HG02678 (cell line): ENCODE measurements around the gene OGDH.

ENCODE experiments used
- ATAC-seq: cut with Tn5 transposase; IDR thresholded peaks from one replicate; pipeline ENCODE4 v1.9.1; 2021; ENCODE audit warnings: mild to moderate bottlenecking, moderate library complexity; ENCODE audit not compliant: unreplicated experiment

Gene OGDH

GRCh38 chr7:44618045-44618444, 11.6 kb downstream of the OGDH start:
- no peak for ATAC-seq

GRCh38 chr7:44618753-44619152, 12.3 kb downstream of the OGDH start:
- no peak for ATAC-seq

- ATAC-seq: no peak
Observed at GRCh38 chr7:44621034-44621749, 14.8 kb downstream of the OGDH start.

- no peak for ATAC-seq
Observed at GRCh38 chr7:44621750-44622103, 15.3 kb downstream of the OGDH start.

- peak; percentile 66 for ATAC-seq
Observed at GRCh38 chr7:44622342-44623151, 16.1 kb downstream of the OGDH start.

- no peak for ATAC-seq
Observed at GRCh38 chr7:44624318-44624717, 17.9 kb downstream of the OGDH start.

GRCh38 chr7:44625526-44626471, 19.4 kb downstream of the OGDH start:
- no peak for ATAC-seq

- no peak for ATAC-seq
Observed at GRCh38 chr7:44626620-44627019, 20.2 kb downstream of the OGDH start.

- ATAC-seq: peak; percentile 51
Observed at GRCh38 chr7:44629829-44630522, 23.5 kb downstream of the OGDH start.

- ATAC-seq: no peak
Observed at GRCh38 chr7:44630792-44631457, 24.5 kb downstream of the OGDH start.

- no peak for ATAC-seq
Observed at GRCh38 chr7:44631458-44632115, 25.2 kb downstream of the OGDH start.

GRCh38 chr7:44632196-44632595, 25.8 kb downstream of the OGDH start:
- ATAC-seq: no peak

- peak; percentile 54 for ATAC-seq
Observed at GRCh38 chr7:44633254-44634186, 27.1 kb downstream of the OGDH start.

GRCh38 chr7:44634187-44634838, 27.9 kb downstream of the OGDH start:
- ATAC-seq: no peak

- no peak for ATAC-seq
Observed at GRCh38 chr7:44634839-44635591, 28.6 kb downstream of the OGDH start.

- no peak for ATAC-seq
Observed at GRCh38 chr7:44636041-44636584, 29.7 kb downstream of the OGDH start.

- no peak for ATAC-seq
Observed at GRCh38 chr7:44636926-44637325, 30.5 kb downstream of the OGDH start.
